Lower leg skin (tissue), 4 donors: Measurements from ENCODE around the gene AIG1. TPM values are rescaled to one million over a fixed set of nuclear protein-coding genes. Genes with fewer than 3 reads are reported as not detected.

Source experiments
- DNase-seq, 2 donors: peaks; one replicate each; pipeline ENCODE4 v3.0.0-alpha.2; 2019; ENCODE audit warnings: low spot score in 2 of 2
- H3K4me3 ChIP-seq: fragments of 200-600 bp; sonication (generic); 2 replicates; pipeline ENCODE4 v1.5.1; 2017; ENCODE audit warnings: mild to moderate bottlenecking, low read depth; ENCODE audit not compliant: poor library complexity, severe bottlenecking
- CTCF ChIP-seq, 3 donors: fragments of 450-650 bp; IDR thresholded peaks; one replicate each; pipeline ENCODE4 v1.5.1; 2016; ENCODE audit warnings: antibody characterized with exemption in 3 of 3, mild to moderate bottlenecking in 3 of 3, moderate library complexity in 2 of 3
- POLR2A ChIP-seq, 2 donors: fragments of 450-650 bp; IDR thresholded peaks; one replicate each; pipeline ENCODE4 v1.6.1; 2016 to 2017; ENCODE audit warnings: antibody characterized with exemption in 2 of 2, mild to moderate bottlenecking in 1 of 2, moderate library complexity in 1 of 2
- WGBS, 2 donors: methylation state at CpG; one replicate each; pipeline ENCODE4 v1.1.5; 2018; 5-methylcytosine and 5-hydroxymethylcytosine counted together
- intact Hi-C: fragments of 100-400 bp; cut with DNase I; formaldehyde crosslinking; loops from one replicate; pipeline ENCODE4 v1.15.0; 2023; ENCODE audit warnings: low total_unique reads
- total RNA-seq, 4 donors: library from RNA; depleted of rRNA; stranded (reverse); fragments of >200 nt; gene quantifications; one replicate each; pipeline ENCODE4 v1.1.0, GENCODE V29; 2016

AIG1 gene
- total RNA-seq, 4 donors from 2014 or later, result 12.2 to 21.4 (median 16.0) TPM

GRCh38 chr6:143183666-143184065 lies 123.0 kb downstream of the AIG1 start:
- TF ChIP-seq CTCF (IDR thresholded peaks at IDR 0.05), result no peak
- TF ChIP-seq POLR2A (IDR thresholded peaks at IDR 0.05), result no peak
- intact Hi-C loops, result no loop called here
- no peak for DNase-seq
- H3K4me3 ChIP-seq, result no peak overlapping the region

- intact Hi-C loops, result no loop called here
- DNase-seq, result no peak
- H3K4me3 ChIP-seq, result no peak overlapping the region
- WGBS, 2 donors, result 96 to 100% methylated on average over 2 of the region's 2 CpGs
- TF ChIP-seq CTCF (IDR thresholded peaks at IDR 0.05) (no peak), POLR2A (IDR thresholded peaks at IDR 0.05) (no peak)
These were observed 124.6 kb downstream of the AIG1 start for GRCh38 chr6:143185288-143185687.

- WGBS, 2 donors, result 58 to 71% methylated on average over 8 of the region's 8 CpGs
- intact Hi-C loops, result no loop called here
- TF ChIP-seq CTCF (IDR thresholded peaks at IDR 0.05), result no peak
- no peak for TF ChIP-seq POLR2A (IDR thresholded peaks at IDR 0.05)
These were observed 126.7 kb downstream of the AIG1 start for GRCh38 chr6:143187238-143187923.

GRCh38 chr6:143188292-143188691 lies 127.6 kb downstream of the AIG1 start:
- H3K4me3 ChIP-seq, result no peak overlapping the region
- intact Hi-C loops, result no loop called here
- DNase-seq, result no peak
- 90 to 91% methylated on average over 2 of the region's 2 CpGs for WGBS, 2 donors
- TF ChIP-seq POLR2A (IDR thresholded peaks at IDR 0.05) (no peak), CTCF (IDR thresholded peaks at IDR 0.05) (no peak)

More at GRCh38 chr6:143187238-143187923, 126.7 kb downstream of the AIG1 start:
- H3K4me3 ChIP-seq, result no peak overlapping the region
- DNase-seq, result peak in 1 of 2 donors; percentile 24

GRCh38 chr6:143191361-143191760 lies 130.7 kb downstream of the AIG1 start:
- intact Hi-C loops, result no loop called here
- TF ChIP-seq POLR2A (IDR thresholded peaks at IDR 0.05), result no peak
- TF ChIP-seq CTCF (IDR thresholded peaks at IDR 0.05), result no peak
- DNase-seq, result no peak
- H3K4me3 ChIP-seq, result no peak overlapping the region

GRCh38 chr6:143192766-143193165 lies 132.1 kb downstream of the AIG1 start:
- TF ChIP-seq POLR2A (IDR thresholded peaks at IDR 0.05) (no peak), CTCF (IDR thresholded peaks at IDR 0.05) (no peak)
- intact Hi-C loops, result no loop called here
- DNase-seq, result no peak
- no peak overlapping the region for H3K4me3 ChIP-seq
